Fibroblast of lung (primary cell): Measurements from ENCODE around the gene HIVEP3. TPM values are rescaled to one million over a fixed set of nuclear protein-coding genes. Genes with fewer than 3 reads are reported as not detected.

ENCODE experiments used
- DNase-seq, 2 donors: peaks; one replicate each; pipeline versions ENCODE4 v3.0.0 to v3.0.0-alpha.2; 2010; ENCODE audit warnings: low read depth in 2 of 2
- H2AFZ ChIP-seq: 2 replicates; pipeline ENCODE4 v1.5.1; 2012; ENCODE audit warnings: low read length, control low read depth, inconsistent platforms
- H3K27ac ChIP-seq: 2 replicates; pipeline ENCODE4 v1.5.1; 2011; ENCODE audit warnings: low read length, control low read depth; ENCODE audit not compliant: insufficient read depth
- H3K27me3 ChIP-seq: 2 replicates; pipeline ENCODE4 v1.5.1; 2011; ENCODE audit warnings: mild to moderate bottlenecking, low read length; ENCODE audit not compliant: control insufficient read depth, insufficient read depth
- H3K36me3 ChIP-seq: 2 replicates; pipeline ENCODE4 v1.5.1; 2011; ENCODE audit warnings: low read length; ENCODE audit not compliant: control insufficient read depth, insufficient read depth
- H3K4me1 ChIP-seq: 2 replicates; pipeline ENCODE4 v1.5.1; 2011; ENCODE audit warnings: low read length; ENCODE audit not compliant: control insufficient read depth, insufficient read depth; ENCODE audit errors: extremely low read depth
- H3K4me2 ChIP-seq: 2 replicates; pipeline ENCODE4 v1.5.1; 2011; ENCODE audit warnings: low read length, control low read depth; ENCODE audit not compliant: insufficient read depth; ENCODE audit errors: extremely low read depth
- H3K4me3 ChIP-seq, 4 experiments: fragments of 200-600 bp in 1 of 4; sonication (generic) in 1 of 4; replicated peaks in 1 of 4; 2 replicates each; pipeline ENCODE4 v1.5.1; 2011 to 2016; ENCODE audit warnings: low read length in 4 of 4, low read depth in 3 of 4, mild to moderate bottlenecking in 3 of 4, control low read depth in 2 of 4, inconsistent platforms in 1 of 4, mixed read lengths in 1 of 4; ENCODE audit not compliant: insufficient read depth in 1 of 4; ENCODE audit errors: control extremely low read depth in 1 of 4
- H3K79me2 ChIP-seq: 2 replicates; pipeline ENCODE4 v1.5.1; 2012; ENCODE audit warnings: mild to moderate bottlenecking, low read length, inconsistent platforms; ENCODE audit not compliant: control insufficient read depth, insufficient read depth
- H3K9ac ChIP-seq: 2 replicates; pipeline ENCODE4 v1.5.1; 2011; ENCODE audit warnings: mild to moderate bottlenecking, low read length, control low read depth; ENCODE audit not compliant: insufficient read depth
- H3K9me3 ChIP-seq: 2 replicates; pipeline ENCODE4 v1.5.1; 2012; ENCODE audit warnings: low read depth, low read length; ENCODE audit not compliant: control insufficient read depth, insufficient read depth
- H4K20me1 ChIP-seq: 2 replicates; pipeline ENCODE4 v1.5.1; 2011; ENCODE audit warnings: low read length; ENCODE audit not compliant: control insufficient read depth, insufficient read depth; ENCODE audit errors: extremely low read depth
- EZH2 ChIP-seq: IDR thresholded peaks from 2 replicates; pipeline ENCODE4 v1.5.1; 2012; ENCODE audit warnings: low read length, control low read depth, mild to moderate bottlenecking; ENCODE audit errors: missing control alignments
- polyA plus RNA-seq, 2 donors: library from polyadenylated mRNA; depleted of rRNA in 1 of 2; stranded (reverse) in 1 of 2; unstranded in 1 of 2; fragments of >200 nt; gene quantifications; 2 replicates each; pipeline ENCODE4 v1.2.1, GENCODE V29; 2011 to 2012; ENCODE audit warnings: missing spikeins in 1 of 2
- total RNA-seq: library from RNA; depleted of rRNA; stranded (reverse); fragments of >200 nt; gene quantifications from 2 replicates; pipeline ENCODE4 v1.2.1, GENCODE V29; 2014
- TF ChIP-seq, protein P1 (sequence below), 2 donors: IDR thresholded peaks in 1 of 2; conservative IDR thresholded peaks in 1 of 2; 1 replicate in 1 of 2; 2 replicates in 1 of 2; pipeline ENCODE4 v1.5.1; 2011 to 2012; ENCODE audit warnings: low read length in 2 of 2, control low read depth in 1 of 2, inconsistent platforms in 1 of 2, low read depth in 1 of 2, mild to moderate bottlenecking in 1 of 2

Gene HIVEP3
- total and polyA plus RNA-seq, 2 donors (not counting 1 experiment from before 2014, with no cell fraction given), result 0.83 to 3.2 TPM

DNA sequence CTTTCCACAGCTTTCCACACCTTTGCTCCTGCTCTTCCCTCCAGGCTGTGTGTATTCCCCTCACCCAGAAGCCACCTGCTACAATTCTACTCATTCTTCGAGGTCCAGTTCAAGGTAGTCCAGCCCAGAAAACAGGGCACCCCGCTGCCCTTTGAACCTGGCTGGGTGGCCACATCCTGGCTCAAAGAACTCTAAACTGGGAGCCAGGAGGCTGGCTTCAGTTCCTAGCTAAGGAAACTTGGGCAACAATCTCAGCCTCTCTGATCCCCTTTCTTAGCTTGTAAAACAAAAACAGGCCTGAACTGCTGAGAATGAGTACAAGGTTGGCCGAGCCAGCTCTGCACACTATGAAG, 438.9 kb downstream of the HIVEP3 start:
- H3K27ac ChIP-seq, result no peak overlapping the region
- H3K27me3 ChIP-seq, result no peaks in the 10 kb centered on the region
- no peaks in the 10 kb centered on the region for H3K4me1 ChIP-seq
- H3K36me3 ChIP-seq, result no peaks in the 10 kb centered on the region
- TF ChIP-seq EZH2, result no peak
- TF ChIP-seq, protein P1, sequence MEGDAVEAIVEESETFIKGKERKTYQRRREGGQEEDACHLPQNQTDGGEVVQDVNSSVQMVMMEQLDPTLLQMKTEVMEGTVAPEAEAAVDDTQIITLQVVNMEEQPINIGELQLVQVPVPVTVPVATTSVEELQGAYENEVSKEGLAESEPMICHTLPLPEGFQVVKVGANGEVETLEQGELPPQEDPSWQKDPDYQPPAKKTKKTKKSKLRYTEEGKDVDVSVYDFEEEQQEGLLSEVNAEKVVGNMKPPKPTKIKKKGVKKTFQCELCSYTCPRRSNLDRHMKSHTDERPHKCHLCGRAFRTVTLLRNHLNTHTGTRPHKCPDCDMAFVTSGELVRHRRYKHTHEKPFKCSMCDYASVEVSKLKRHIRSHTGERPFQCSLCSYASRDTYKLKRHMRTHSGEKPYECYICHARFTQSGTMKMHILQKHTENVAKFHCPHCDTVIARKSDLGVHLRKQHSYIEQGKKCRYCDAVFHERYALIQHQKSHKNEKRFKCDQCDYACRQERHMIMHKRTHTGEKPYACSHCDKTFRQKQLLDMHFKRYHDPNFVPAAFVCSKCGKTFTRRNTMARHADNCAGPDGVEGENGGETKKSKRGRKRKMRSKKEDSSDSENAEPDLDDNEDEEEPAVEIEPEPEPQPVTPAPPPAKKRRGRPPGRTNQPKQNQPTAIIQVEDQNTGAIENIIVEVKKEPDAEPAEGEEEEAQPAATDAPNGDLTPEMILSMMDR (conservative IDR thresholded peaks at IDR 0.05 in 1 of 2, IDR thresholded peaks at IDR 0.05 in 1 of 2; ENCODE audit: low read depth in 1 of 2, low read length in 2 of 2), result no peak
- no peaks in the 10 kb centered on the region for H4K20me1 ChIP-seq
- H3K4me3 ChIP-seq, result no peak overlapping the region
- H2AFZ ChIP-seq, result no peak overlapping the region
- no peak for DNase-seq
- no peak overlapping the region for H3K9ac ChIP-seq
- H3K9me3 ChIP-seq, result no peaks in the 10 kb centered on the region
- no peak overlapping the region for H3K4me2 ChIP-seq
- H3K79me2 ChIP-seq, result no peaks in the 10 kb centered on the region

DNA sequence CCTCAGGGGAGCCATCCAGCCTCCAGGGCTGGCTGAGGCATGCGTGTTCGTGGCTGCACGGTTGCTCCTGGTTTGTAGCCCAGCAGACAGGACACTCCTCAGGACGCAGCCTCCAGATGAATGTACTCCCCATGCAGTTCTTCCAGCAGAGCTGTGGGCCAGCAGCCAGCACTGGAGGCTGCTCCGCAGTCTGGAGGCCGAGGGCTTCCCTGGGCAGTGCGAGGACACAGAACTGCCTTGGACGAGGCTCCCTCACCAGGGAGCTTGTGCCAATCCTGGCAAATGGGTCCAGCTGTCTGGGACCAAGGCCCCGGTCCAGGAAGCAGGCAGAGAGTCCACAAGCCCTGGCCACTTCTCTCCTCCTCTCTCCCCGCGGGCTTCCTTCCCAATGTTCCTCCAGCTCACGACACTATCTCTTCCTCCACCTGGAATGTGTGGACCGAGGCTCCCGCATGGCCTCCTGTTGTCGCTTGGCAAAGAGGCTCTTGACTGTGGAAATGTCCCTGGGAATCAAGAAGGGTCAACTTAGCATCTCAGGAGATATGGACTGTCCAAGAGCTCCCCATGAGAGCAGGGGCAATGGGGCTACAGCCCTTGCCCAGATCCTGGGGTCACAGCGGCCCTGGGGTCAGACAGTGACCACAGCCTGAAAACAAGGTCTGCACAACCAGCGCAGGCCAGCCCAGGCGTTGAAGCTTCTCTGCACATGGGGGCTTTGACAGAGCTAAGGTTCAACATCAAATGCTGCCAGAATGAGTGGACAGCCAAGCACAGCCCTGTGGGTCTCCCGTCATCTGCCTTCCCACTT, 439.5 kb downstream of the HIVEP3 start:
- no peaks in the 10 kb centered on the region for H4K20me1 ChIP-seq
- peak; percentile 71 for DNase-seq

DNA sequence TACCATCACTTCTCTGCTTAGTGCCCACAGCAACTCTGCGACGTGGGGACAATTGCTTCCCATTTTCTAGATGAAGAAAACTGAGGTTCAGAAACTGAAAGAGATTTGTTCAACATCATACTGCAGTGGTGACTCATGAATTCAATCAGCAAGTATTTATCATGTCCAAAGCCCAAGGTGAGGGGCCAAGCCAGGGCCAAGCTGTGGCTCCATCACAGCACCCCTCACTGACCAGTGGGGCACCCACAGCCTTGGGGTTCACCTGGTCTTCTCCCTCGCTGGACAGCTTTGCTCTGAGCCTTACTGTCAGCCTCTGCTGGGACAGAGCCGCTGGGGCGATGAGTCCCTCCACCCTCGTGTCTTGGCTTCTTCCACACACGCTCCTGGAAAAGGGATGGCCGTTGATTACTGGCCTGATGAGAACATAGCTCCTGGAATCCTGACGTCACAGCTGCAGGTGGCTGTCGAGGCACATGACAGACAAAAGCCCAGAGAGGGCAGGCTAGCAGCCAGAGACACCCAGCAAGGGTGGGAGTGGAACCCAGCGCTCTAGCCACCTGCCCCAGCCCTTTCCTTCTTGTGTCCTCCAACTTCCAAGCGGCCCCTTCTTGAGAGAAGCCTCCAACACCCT, 440.5 kb downstream of the HIVEP3 start:
- no peaks in the 10 kb centered on the region for H3K27me3 ChIP-seq
- TF ChIP-seq, protein P1 (conservative IDR thresholded peaks at IDR 0.05 in 1 of 2, IDR thresholded peaks at IDR 0.05 in 1 of 2; ENCODE audit: low read depth in 1 of 2, low read length in 2 of 2), result no peak
- TF ChIP-seq EZH2, result no peak
- DNase-seq, result no peak
- H4K20me1 ChIP-seq, result no peaks in the 10 kb centered on the region
- H3K9me3 ChIP-seq, result no peaks in the 10 kb centered on the region
- no peaks in the 10 kb centered on the region for H3K79me2 ChIP-seq
- no peak overlapping the region for H2AFZ ChIP-seq
- no peaks in the 10 kb centered on the region for H3K36me3 ChIP-seq
- no peak overlapping the region for H3K27ac ChIP-seq
- H3K4me3 ChIP-seq, result no peak overlapping the region
- H3K4me2 ChIP-seq, result no peak overlapping the region
- H3K4me1 ChIP-seq, result no peaks in the 10 kb centered on the region
- H3K9ac ChIP-seq, result no peak overlapping the region

More for the DNA sequence above, 439.5 kb downstream of the HIVEP3 start:
- Histone ChIP-seq H3K4me1 (no peaks in the 10 kb centered on the region), H3K79me2 (no peaks in the 10 kb centered on the region), H3K27me3 (no peaks in the 10 kb centered on the region), H3K4me3 (no peak overlapping the region), H3K9ac (no peak overlapping the region), H3K9me3 (no peaks in the 10 kb centered on the region), H3K36me3 (no peaks in the 10 kb centered on the region), H2AFZ (no peak overlapping the region), H3K27ac (no peak overlapping the region), H3K4me2 (no peak overlapping the region)
- no peak for TF ChIP-seq EZH2
- TF ChIP-seq, protein P1 (conservative IDR thresholded peaks at IDR 0.05 in 1 of 2, IDR thresholded peaks at IDR 0.05 in 1 of 2; ENCODE audit: low read depth in 1 of 2, low read length in 2 of 2), result no peak
